ENCODE measurements around the gene DNER. TPM values are rescaled to one million over a fixed set of nuclear protein-coding genes. Genes with fewer than 3 reads are reported as not detected.

Gene DNER
- total RNA-seq, 1 donor from 2014 or later, result 0.34 TPM

DNA sequence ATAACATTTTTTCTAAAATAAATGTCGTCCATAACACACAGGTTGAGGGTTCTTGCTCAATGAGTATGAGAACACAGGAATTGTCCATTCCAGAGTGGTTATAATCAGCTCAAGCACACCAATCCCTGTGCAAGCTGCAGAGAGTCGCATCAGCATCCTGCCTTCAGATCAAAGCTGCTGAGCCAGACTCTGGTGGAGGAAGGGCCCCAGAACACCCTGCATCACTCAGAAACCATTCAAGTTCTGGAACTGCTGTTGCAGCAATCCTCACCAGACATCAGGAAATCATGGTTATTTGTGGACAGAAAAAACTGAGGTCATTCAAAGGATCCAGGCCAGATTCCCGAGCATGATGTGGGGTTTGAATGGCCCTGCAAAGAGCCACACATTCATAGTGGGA is 44.5 kb downstream of the DNER start:
- no peak for DNase-seq (ENCODE audit: low spot score)

DNA sequence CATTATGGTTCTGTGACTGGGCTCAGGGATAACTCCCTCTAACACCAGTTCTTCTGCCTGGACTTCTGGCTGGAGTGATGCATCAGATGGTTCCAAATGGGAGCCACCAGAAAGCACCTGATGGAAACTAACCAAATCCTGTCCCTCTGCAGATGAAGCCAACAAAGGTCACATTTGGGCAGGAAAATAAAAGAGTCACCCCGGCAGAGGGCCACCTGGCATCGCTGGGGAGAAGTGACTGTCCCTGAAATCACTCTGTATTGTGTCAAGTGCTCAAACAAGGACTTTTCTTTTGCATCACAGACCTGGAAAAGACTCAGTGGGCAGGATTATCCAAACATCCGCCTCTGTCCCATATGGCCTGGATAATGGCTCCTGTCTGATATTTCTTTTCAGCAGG is 47.5 kb downstream of the DNER start:
- no peak for DNase-seq (ENCODE audit: low spot score)

DNA sequence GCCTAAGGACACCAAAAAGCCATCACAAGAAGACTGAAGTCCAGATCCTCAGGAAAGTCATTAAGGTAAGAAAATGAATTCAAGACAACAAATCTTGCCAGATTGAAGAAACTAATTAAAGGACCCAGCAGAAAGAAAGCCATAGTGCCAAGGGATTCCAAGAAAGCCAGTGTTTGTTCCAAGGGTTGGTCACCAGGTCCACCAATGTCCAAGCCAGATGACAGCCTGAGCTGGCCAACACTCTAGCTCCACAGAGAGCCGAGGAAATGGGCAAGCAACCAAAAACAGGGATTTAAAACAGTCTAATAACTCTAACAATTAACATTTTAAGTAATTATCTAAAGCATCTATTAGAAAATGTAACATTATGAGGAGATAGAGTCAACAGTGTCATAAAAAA is 49.2 kb downstream of the DNER start:
- no peak for DNase-seq (ENCODE audit: low spot score)

DNA sequence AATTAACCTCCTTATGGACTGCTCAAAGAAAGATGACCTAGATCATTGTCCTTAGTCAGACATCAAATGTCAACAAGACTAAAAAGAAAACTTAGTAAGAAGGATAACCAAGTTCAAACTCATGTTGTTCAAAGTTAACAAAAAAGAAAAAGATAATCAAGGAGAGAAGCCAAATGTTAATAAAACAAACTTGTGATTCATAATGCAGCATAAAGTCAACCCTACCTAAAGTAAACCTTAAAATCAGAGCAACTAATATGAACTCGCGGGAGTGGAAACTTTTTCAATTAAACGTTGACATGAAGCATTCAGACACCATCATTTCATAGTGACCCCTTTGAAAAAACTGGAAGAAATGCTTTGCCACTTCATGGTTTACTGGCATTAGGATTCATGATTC is 52.9 kb downstream of the DNER start:
- no peak for DNase-seq (ENCODE audit: low spot score)

DNA sequence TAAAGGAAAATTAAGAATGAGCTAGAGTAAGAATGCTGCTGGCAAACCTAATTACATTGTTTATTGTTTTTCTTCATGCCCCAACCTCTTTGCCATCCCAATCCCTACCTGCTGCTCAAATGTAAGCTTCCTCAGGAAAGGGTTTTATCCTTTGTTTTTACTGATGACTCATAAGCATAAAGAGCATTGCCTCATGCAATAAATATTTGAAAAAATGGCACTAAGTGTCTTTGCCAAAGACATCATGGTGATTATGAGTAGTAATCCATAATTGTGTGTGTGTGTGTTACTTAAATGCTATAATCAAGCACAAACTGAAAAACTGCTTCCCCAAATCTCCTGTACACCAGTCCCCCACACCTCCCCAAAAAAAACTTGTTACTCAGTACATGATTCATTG is 53.4 kb downstream of the DNER start:
- DNase-seq (ENCODE audit: low spot score), result no peak

DNA sequence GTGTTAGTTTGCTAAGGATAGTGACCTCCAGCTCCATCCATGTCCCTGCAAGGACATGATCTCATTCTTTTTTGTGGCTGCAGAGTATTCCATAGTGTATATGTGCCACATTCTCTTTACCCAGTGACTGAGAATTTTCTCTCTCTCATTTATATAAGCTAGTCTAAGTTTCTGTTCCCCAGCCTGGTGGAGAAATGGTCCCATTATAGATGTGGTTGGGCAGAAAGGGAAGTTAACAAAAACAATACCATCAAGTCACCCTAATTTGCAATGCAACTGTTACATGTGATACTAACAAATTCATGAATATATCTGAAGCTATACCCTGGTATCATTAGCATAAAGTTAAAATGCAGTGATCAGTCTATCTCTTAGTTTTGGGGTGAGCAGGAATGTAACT is 54.0 kb downstream of the DNER start:
- no peak for DNase-seq (ENCODE audit: low spot score)

DNA sequence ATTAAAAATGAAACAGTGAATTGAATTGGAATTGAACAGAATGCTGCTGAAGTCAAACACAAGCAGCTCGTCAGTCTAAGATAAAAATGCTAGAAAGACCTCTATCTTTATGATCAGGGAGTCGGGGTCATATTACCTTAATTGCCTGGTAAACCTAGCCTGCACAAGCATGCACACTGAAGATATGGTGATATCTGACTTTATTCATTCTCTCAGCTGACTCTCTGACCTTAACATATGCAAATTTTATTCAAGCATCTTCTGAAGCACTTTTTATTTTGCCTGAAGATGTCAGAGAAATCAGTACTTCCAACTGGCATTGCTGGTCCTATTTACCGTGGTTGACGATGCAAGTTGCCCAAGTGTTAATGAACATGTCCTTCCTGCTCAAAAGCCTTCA is 56.4 kb downstream of the DNER start:
- no peak for DNase-seq (ENCODE audit: low spot score)

DNA sequence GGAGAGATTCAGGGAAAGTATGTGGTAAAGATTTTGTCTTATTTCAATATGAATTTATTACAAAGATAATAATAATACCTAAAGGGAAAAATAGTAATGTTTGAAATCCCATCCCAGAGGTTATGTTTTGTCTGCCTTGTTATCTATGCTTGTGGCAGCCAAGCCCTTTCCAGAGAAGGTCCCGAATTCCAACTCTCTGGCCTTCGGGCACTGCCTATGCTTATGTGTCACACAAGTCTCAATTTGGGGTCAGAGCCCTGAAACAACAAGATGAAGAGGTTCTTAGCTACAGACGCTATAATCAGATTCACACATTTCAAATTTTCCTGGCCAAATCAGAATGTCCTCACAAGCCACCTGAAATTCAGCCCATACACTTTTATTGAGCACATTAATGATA is 59.9 kb downstream of the DNER start:
- no peak for DNase-seq (ENCODE audit: low spot score)

DNA sequence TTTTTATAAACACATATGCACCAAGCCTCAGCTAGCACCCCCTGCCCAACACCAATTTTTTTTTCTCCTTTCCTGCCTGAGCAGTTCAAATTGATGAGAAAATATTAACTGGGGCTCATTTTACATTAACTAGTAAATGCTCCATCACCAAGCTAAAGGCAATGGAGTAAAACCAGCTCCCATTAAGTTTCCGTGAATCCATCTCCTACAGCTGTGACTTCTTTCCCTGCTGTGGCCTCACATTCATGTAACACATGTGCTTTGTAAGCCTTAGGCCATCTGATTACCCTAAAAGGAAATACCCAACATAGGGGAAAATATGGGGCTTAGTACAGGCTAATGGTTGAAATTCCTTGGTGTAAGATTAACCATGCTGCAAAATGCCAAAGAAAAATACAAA is 60.8 kb downstream of the DNER start:
- no peak for DNase-seq (ENCODE audit: low spot score)

DNA sequence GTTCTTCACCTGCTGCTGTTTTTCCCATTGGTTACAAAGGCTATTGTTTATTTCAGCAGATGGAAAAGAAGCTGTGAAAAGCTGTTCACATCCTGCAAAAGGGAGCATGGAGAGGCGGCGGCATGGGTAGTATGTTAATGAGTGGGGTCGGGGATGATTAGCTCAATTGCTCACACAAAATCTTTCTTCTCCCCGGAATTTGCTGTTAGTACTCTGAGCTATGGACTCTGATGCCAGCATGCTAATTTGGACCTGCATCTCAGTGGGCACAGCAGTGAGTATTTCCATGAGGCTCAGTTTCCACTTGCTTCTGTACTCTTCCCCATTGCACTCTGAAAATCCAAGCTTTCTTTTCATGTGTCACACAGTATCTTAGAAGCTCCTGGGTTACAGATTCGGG is 61.6 kb downstream of the DNER start:
- no peak for DNase-seq (ENCODE audit: low spot score)

DNA sequence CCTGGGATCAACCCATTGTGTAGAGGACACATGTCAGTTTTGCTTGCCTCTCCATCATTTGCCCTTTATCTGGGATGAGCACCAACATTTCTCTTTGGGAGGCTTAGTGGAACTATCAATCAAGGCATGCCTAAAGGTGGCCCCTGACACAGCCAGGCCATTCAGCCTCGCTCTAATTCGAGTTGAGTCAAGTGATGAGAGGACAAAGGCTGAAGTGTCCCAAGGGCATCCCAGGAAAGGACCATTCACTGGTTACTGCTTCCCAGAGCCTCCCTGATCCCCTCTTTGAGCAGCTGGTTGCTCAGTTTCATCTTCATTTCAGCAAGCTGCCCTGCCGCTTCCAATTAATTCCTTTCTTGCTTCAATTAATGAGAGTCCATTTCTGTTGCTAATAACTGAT is 63.5 kb downstream of the DNER start:
- no peak for DNase-seq (ENCODE audit: low spot score)

DNA sequence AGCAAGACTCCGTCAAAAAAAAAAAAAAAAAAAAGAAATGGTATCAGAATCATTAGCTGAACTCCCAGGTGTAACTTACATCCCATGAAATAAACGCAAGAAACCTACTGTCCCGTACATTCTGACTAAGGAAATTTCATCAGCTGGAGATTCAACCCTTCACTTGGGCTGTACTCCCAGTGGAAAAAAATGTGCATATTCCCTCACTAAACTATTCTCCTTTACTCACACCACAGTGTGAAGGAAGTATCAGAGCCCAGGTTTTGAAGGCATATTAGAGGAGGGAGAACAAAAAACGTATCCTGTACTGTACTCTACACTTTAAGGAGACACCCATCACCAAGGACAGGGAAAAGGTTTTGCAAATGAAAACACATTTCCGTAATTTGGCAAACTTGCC is 64.3 kb downstream of the DNER start:
- DNase-seq (ENCODE audit: low spot score), result no peak

DNA sequence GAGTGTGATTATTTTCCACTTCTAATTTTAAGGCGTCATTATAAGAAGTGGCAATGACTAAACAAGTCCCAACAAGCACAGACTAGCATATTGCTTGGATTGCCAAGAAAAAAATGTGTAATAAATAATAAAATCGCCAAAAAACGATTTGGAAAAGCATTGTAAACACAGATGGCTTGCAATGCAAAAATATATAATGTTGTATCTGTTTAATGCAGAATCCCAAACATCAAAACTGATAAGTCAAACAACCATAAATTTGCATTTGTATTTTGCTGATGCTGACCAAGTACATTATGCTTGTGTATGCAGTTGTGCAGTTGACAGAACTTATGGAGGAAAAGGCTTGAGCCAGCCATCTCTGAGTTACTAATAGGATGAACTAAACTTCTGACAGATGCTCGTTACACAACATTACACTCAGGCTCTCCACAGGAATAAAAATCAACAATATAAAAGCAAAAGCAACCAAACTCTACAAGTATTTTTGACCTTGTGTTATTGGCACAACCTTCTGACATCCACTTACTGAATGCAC is 68.1 kb downstream of the DNER start:
- DNase-seq (ENCODE audit: low spot score), result no peak

DNA sequence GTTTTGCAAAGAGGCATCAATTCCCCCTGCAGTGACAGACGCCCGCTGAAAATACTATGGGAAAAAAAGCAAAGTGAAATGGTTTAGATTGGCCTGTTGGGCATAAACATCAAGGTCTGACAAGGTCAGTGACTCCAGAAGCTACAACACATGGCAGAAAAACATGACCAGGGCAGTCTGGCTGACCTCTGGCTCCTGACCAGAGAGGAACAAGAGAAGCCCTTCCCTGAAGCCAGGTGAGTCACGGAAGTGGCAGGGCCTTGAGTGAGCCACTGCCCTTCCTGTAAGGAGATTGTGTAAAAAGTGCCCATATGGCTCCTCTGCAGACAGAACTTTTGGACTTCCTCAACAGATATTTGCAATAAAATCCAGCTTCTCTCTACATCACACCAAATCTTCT is 72.0 kb downstream of the DNER start:
- DNase-seq (ENCODE audit: low spot score), result no peak

DNA sequence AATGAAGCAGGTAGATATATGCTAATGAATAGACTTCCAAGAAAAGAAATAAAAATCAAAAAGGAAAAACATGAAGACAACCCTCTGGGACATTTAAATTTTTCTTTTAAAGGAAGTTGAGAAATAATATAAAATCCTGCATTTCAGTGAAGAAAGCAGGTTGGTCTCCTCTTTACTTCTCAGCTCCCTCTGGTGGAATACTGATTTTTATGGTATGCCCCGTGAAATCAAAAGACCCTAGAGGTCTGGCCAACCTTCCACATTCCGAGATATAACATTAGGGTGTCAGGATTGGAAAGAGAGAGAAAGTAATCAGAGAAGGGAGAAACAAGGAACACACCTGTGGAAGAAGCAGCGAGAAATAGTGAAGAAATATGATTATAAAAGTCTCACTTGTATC is 72.7 kb downstream of the DNER start:
- DNase-seq (ENCODE audit: low spot score), result no peak

DNA sequence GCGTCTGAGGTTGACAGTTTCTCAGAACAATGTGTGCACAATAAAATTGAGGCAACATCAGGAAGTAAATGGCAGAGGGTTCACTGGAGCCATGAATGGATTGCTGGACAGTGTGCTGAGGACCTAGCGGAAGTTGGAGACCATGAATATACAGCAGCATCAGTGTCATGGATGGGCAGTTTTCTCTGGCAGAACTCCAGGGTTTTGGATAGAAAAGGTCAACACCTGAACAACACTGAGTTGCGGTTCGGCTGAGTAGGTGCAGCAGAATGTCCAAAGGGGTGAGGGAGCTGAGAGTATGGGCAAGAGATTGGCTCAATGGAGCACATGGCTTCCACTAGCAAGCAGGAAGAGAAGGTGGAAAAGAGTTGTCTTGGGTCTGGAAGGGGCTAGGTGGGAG is 73.7 kb downstream of the DNER start:
- no peak for DNase-seq (ENCODE audit: low spot score)

DNA sequence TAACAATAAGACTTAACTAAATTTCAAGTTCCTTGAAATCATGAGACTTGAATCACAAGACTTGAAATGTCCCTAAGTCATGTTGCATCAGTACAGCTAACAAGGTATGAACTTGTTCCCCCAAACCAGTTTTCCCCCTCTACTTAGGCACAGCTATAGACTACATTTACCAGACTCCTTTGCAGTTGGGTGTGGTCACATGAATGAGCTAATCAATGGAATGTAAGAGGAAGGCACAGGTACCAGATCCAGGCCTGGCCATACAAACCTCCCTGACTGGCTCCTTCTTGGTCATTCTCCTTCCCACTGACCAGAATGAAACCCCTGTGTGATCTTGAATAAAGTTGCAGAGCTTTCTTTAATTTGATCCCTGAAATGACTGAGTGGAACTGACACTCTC is 77.8 kb downstream of the DNER start:
- DNase-seq (ENCODE audit: low spot score), result no peak

DNA sequence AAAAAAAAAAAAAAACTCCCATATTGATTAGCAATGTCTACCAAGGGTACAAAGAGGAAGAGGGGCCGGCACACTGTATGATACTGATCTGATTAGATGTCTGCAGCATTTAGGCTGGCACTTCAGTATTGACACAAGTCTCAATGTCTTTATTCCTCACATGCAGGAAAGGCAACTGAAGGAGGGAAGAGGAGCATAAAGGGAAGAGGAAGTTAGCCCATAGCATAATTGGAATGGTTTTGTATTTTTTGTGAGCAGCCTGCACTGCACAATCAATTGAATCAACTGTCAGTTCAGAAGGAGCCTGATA is 79.0 kb downstream of the DNER start:
- DNase-seq (ENCODE audit: low spot score), result no peak

DNA sequence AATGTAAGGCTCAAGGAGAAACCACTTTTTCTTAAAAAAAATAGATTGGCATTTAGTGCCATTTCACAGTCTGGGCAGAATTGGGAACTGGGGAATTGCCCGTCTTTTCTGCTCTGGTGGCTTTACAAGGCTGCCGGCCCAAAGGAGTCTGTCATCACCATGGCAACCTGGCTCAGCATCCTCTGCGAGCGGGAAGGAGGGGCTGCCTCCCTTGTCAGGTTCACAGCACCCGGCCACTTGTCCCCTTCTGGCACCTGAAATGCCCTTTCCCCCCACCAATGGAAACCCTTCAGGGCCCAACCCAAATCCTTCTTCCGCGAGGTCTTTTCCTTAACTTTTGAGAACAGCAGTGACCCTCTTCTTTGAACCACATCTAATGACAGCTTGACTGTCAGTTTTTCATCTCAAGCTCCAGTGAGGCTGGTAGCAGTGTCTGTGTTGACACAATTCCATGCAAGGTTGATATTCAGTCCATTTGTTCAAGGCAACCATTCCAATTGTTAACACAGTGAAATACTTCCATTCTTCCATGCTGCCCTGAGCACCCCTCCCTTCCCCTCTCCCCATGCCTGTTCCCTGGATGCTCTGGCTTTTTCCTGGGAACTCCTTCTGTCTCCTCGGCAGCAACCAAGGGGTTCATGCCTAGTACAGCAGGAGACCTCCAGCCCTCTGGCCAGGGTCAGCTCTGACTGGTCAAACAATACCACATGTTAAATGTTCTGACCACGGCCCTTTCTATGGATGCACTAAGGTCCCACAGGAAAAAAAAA is 79.6 kb downstream of the DNER start:
- DNase-seq (ENCODE audit: low spot score), result no peak

DNA sequence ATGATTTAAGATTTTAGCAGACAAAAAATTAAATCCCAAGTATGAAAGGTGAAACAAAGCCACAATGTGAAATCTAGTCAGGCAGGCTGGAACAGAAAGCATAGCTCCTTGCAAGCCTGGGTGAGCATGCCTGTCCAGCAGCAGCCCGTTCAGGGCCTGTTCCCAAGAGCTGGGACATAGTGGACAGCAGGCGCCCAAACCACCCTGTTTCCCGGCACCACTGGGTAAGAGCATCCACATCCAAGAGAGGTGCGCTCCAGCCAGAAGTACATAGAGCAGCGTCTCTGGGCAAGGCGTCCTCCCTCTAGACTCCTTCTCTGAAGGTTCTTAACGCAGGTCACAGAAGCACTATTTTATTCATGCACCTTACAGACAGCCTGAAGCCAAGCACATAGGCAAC is 80.8 kb downstream of the DNER start:
- no peak for DNase-seq (ENCODE audit: low spot score)

DNA sequence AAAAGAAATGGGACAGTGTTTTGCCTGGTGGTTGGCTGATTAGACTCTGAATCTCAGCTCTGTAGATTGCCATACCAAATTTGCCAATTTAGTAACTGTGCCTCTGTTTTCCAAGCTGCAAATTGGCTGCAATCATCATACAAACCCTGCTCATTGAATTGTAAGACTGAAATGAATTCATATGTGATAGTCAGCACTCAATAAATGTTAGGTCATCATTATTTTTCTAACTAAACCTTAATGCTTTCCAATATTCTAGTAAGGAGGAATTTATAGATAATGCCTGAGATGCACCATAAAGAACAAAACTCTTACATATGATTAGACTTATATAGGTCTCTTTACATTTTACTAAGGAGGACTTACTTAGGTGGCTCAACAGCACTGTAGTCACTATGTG is 85.3 kb downstream of the DNER start:
- DNase-seq (ENCODE audit: low spot score), result no peak

DNA sequence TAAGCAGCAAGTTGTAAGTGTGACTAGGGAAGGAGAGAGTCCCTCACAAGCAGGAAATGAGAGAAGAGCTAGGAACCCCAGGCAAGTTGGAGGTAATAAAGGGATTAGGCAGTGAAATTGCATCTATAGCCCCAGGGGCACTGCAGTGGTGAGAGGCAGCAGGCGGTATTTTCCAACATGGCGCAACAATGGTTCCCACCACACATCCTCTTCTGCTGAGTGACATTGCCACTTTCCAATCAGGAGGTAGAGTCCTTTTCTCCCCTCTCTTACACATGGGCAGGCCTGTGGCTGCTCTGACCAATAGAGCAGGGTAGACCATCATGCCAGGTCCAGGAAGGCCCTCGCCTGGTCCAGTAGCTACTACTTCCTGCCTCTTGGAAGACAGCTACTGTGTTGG is 86.6 kb downstream of the DNER start:
- DNase-seq (ENCODE audit: low spot score), result no peak

DNA sequence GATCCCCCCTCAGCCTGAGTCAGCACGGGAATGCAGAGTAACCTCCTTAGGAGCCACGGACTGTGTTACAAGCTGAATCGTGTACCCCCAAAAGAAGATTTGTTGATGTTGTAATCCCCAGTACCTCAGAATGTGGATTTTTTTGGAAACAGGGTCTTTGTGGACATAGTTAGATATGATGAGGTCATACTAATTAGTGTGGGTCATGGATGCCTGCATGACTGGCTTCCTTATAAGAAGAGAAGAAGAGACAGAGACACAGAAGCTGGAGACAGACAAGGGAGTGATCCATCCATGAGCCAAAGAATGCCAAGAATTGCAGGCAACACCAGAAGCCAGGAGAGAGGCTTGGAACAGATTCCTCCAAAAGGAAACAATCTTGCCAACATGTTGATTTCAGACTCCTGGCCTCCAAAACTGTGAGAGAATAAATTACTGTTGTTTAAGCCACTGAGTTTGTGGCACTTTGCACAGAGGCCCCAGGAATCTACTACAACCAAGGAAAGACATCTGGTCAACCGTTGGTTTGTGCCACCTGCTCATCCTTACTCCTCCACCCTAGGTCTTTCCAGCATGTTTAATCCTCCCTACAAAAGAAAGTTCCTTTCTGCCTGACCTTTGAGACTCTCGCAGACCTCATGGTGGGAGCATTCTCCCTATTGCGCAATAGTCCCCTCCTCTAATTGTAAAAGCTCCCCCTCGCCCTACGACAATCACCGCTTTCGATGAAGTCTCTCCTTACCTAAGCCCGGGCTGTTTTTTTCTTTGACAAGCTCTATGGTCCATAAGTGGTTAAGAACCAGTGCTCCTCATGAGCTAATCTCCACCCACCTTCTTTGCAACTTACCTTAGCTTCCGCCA is 91.6 kb downstream of the DNER start:
- no peak for DNase-seq (ENCODE audit: low spot score)

All from ureter (tissue), 1 donor.